ENCODE measurements around the gene AADAC. TPM values are rescaled to one million over a fixed set of nuclear protein-coding genes. Genes with fewer than 3 reads are reported as not detected.

AADAC gene
- total RNA-seq, 1 experiment from 2014 or later = not detected

- intact Hi-C loops (cut with micrococcal nuclease; ENCODE audit: unreplicated experiment) = loop anchor here (5.0 to 10.0 kb wide), 3 partner anchors 61 to 589 kb away; no protein-coding TSS in a partner anchor
- peaks cover 2% of the 10 kb centered on the region for H3K9me3 Mint-ChIP-seq (ENCODE audit: low read depth, unreplicated experiment)
- no peak for TF ChIP-seq CTCF (IDR thresholded peaks at IDR 0.05; ENCODE audit: unreplicated experiment)
- peak overlapping the region; percentile 34 for H3K27ac Mint-ChIP-seq (ENCODE audit: unreplicated experiment)
- H3K4me3 Mint-ChIP-seq (ENCODE audit: low read depth, unreplicated experiment) = no peak overlapping the region
- H3K4me1 Mint-ChIP-seq (ENCODE audit: low read depth, unreplicated experiment) = peaks cover 54% of the 10 kb centered on the region
- H3K36me3 Mint-ChIP-seq (ENCODE audit: insufficient read depth, unreplicated experiment) = peaks cover 15% of the 10 kb centered on the region
- peak; percentile 71 for DNase-seq
- CTCF ChIA-PET = interaction anchor here (0.8 kb wide), 1 partner anchor 1480 kb away, joined by 3 read pairs; no protein-coding TSS in a partner anchor
- no peaks in the 10 kb centered on the region for H3K27me3 Mint-ChIP-seq (ENCODE audit: unreplicated experiment)
- BruUV-seq (replicated peaks) = no TSS peak
Observed at GRCh38 chr3:151856118-151856517, 42.2 kb downstream of the AADAC start.

GRCh38 chr3:151856641-151857040 is 42.7 kb downstream of the AADAC start:
- Mint-ChIP-seq H3K4me3 (ENCODE audit: low read depth, unreplicated experiment) (no peak overlapping the region), H3K9me3 (ENCODE audit: low read depth, unreplicated experiment) (no peaks in the 10 kb centered on the region), H3K27ac (ENCODE audit: unreplicated experiment) (peak overlapping the region; percentile 34), H3K27me3 (ENCODE audit: unreplicated experiment) (no peaks in the 10 kb centered on the region), H3K36me3 (ENCODE audit: insufficient read depth, unreplicated experiment) (peaks cover 15% of the 10 kb centered on the region), H3K4me1 (ENCODE audit: low read depth, unreplicated experiment) (peaks cover 56% of the 10 kb centered on the region)
- CTCF ChIA-PET = no interaction called here
- TF ChIP-seq CTCF (IDR thresholded peaks at IDR 0.05; ENCODE audit: unreplicated experiment) = no peak
- intact Hi-C loops (cut with micrococcal nuclease; ENCODE audit: unreplicated experiment) = loop anchor here (5.0 to 10.0 kb wide), 3 partner anchors 61 to 588 kb away; no protein-coding TSS in a partner anchor
- DNase-seq = no peak
- no TSS peak for BruUV-seq (replicated peaks)

- no TSS peak for BruUV-seq (replicated peaks)
- Mint-ChIP-seq H3K9me3 (ENCODE audit: low read depth, unreplicated experiment) (no peaks in the 10 kb centered on the region), H3K36me3 (ENCODE audit: insufficient read depth, unreplicated experiment) (peaks cover 15% of the 10 kb centered on the region), H3K4me3 (ENCODE audit: low read depth, unreplicated experiment) (peak overlapping the region; percentile 4), H3K27me3 (ENCODE audit: unreplicated experiment) (no peaks in the 10 kb centered on the region), H3K27ac (ENCODE audit: unreplicated experiment) (peak overlapping the region; percentile 31), H3K4me1 (ENCODE audit: low read depth, unreplicated experiment) (peaks cover 64% of the 10 kb centered on the region)
- intact Hi-C loops (cut with micrococcal nuclease; ENCODE audit: unreplicated experiment) = loop anchor here (5.0 to 10.0 kb wide), 3 partner anchors 58 to 586 kb away; no protein-coding TSS in a partner anchor
- DNase-seq = peak; percentile 39
- TF ChIP-seq CTCF (IDR thresholded peaks at IDR 0.05; ENCODE audit: unreplicated experiment) = no peak
- CTCF ChIA-PET = interaction anchor here (0.6 to 1.9 kb wide), 4 partner anchors 17 to 696 kb away, joined by 3 to 5 read pairs (median 4); no protein-coding TSS in a partner anchor
Observed at GRCh38 chr3:151859233-151859673, 45.3 kb downstream of the AADAC start.

- Mint-ChIP-seq H3K36me3 (ENCODE audit: insufficient read depth, unreplicated experiment) (peaks cover 15% of the 10 kb centered on the region), H3K9me3 (ENCODE audit: low read depth, unreplicated experiment) (no peaks in the 10 kb centered on the region), H3K4me1 (ENCODE audit: low read depth, unreplicated experiment) (peaks cover 65% of the 10 kb centered on the region), H3K27me3 (ENCODE audit: unreplicated experiment) (no peaks in the 10 kb centered on the region), H3K4me3 (ENCODE audit: low read depth, unreplicated experiment) (no peak overlapping the region), H3K27ac (ENCODE audit: unreplicated experiment) (peak overlapping the region; percentile 31)
- no peak for DNase-seq
- TF ChIP-seq CTCF (IDR thresholded peaks at IDR 0.05; ENCODE audit: unreplicated experiment) = no peak
- no TSS peak for BruUV-seq (replicated peaks)
- intact Hi-C loops (cut with micrococcal nuclease; ENCODE audit: unreplicated experiment) = loop anchor here (5.0 to 10.0 kb wide), 3 partner anchors 57 to 585 kb away; no protein-coding TSS in a partner anchor
- CTCF ChIA-PET = interaction anchor here (0.6 to 1.9 kb wide), 4 partner anchors 16 to 460 kb away, joined by 3 to 5 read pairs (median 3); no protein-coding TSS in a partner anchor
Observed at GRCh38 chr3:151859905-151860304, 46.0 kb downstream of the AADAC start.
